G401.6 (cell line): ENCODE measurements around the gene PRODH2.
"Not testable (repeated sequence)": the region's sequence is repeated elsewhere in the genome, so short reads cannot be mapped to it uniquely, and the experiment has no call there.

Experiments
- FAIRE-seq: peaks from 2 replicates; lab custom pipeline; 2012; peaks lifted over from hg19 to GRCh38; lab: Jason Lieb, UNC

Gene PRODH2

DNA sequence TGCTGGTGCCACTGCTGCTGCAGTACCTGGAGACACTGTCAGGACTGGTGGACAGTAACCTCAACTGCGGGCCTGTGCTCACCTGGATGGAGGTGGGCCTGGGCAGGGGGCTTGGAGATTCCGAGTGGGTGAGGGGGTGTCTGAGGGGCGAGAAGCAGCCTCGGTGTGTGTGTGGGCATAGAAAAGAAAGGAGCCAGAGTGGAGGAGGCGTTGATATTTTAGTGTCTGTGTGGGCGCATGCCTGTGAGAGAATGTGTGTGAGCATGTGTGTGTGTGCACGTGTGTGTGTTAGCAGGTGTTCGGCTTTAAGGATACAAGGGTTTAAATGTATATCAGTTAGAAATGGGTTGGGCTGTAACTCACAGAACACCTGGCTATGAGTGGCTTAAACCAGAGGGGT, 33.6 kb downstream of the PRODH2 start:
- no peak for FAIRE-seq

DNA sequence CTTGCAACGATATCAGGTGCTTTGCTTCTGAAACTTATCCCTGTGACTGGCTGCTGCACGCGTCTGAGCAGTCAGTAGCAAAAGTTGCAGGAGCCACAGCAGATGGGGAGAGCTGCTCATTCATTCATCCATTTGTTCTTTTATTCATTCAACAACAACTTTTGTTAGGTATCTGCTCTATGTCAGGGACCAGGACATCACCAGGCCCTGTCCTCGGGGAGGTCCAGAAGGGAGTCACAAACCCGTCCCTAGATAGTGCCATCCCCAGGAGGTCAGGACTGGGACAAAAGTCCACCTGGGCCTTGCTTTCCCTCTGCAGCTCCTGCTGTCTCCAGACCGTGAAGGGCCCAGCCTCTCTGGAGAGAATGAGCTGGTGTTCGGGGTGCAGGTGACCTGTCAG, 34.7 kb downstream of the PRODH2 start:
- FAIRE-seq = no peak

DNA sequence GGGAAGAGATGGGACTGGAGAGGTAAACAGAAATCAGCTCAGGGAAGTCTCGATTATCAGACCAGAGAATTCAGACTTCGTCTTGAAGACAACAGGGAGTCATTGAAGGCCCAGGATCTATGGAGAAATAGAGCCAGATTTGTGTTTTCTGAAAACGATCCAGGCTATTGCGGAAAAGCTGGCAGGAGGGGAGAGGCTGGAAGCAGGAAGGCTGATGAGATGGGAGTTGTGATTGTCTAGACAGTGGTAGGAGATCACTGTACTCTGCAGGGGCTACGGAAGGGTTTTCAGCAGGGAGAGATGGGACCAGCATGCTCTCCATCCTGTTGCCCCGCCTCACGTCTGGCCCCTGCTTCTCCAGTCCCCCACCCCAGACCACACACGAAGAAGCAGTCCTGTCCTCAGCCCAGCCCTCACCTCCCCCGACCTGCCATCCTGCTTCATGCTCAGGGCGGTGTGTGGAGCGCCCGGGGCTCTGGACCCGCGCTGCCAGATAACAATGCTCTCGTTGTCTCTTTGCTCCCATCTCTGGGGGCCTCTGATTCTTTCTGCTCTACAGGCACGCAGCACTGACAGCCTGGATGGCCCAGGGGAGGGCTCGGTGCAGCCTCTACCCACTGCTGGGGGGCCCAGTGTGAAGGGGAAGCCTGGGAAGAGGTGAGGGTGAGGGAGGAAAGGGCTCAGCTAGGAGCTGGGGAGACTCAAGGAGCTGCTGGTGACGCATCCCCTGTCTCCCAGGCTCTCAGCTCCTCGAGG, 35.4 kb downstream of the PRODH2 start:
- FAIRE-seq = no peak

DNA sequence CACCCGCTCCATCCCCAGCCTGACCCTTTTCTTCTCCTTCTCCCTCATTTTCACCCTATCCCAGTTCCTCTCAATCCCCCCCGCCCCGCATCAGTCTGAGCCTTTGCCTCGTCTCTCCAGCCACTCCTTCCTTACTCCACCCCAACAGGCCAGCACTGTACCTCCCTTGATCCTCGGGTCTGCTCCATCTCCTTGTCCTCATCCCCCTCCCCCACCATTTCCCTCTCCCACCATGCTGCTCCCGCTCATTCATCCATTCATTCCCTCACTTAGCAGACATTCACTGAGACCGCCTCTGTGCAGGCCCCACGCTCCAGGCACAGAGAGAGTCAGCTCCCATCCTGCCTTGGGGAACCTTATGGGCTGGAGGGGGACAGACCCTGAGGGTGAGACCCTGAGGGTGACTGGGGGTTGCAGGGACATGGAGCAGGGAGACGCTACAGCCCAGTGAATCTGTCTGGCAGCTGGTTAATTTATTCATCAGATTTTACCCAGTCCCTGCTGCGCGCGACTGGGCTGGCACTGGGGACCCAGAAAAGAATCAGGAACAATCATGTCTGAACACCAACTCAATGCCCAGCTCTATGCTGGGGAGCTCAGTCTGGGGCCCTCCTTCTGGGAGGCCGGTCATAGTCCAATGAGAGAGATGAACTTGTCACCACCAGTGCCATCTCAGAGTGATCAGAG, 36.4 kb downstream of the PRODH2 start:
- no peak for FAIRE-seq

DNA sequence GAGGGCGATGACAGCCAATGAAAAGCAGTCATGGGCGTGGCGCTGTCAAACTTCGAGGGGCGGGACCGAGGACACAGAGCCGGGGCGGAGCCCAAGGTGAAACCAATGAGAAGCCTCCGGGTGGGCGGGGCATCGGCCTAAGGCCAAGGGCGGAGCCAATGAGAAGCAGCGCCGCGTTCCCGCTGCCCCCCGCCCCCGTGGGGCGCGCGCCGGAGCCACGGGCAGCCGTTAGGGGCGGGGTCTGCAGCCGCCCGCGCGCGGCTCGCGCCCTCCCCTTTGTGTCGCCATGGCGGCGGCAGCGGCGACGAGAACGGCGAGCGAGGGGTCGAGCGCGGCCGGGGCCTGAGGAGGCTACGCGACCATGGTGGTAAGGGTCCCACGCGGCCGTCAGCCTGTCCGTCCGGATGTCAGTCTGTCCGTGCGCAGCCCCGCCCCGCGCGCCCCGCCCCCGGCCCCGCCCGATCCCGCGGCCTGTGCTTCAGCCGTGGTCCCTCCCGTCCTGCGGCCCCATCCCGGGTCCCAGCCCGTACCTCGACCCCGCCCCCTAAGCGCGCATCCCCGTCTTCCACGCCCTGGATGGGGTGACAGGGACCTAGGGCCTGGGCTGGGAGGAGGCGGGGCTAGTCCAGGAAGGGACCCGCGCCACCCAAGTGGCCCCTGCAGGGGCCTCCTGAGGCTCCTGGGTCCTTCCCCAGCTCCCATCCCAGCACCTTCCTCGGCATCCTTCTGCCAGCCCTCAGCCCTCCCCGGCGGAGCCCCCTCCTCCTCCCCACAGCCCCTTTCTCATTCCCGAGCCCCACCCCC, 37.1 kb downstream of the PRODH2 start, which contains the start of gene ARHGAP33:
Gene ARHGAP33 (plus strand): TSS at position 267 of the 804 bp plus-strand sequence. CDS start 95 bp downstream, at position 362.
- FAIRE-seq = peak; percentile 96

DNA sequence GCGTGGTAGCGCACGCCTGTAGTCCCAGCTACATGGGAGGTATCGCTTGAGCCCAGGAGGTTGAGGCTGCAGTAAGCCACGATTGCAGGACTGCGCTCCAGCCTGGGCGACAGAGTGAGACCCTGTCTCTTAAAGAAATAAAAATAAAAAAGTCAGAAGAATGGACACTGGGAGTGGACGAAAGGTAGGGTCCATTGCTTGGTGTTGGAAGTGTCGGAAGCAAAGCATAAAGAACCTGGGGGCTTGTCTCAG, 37.7 kb downstream of the PRODH2 start:
- FAIRE-seq = no peak

DNA sequence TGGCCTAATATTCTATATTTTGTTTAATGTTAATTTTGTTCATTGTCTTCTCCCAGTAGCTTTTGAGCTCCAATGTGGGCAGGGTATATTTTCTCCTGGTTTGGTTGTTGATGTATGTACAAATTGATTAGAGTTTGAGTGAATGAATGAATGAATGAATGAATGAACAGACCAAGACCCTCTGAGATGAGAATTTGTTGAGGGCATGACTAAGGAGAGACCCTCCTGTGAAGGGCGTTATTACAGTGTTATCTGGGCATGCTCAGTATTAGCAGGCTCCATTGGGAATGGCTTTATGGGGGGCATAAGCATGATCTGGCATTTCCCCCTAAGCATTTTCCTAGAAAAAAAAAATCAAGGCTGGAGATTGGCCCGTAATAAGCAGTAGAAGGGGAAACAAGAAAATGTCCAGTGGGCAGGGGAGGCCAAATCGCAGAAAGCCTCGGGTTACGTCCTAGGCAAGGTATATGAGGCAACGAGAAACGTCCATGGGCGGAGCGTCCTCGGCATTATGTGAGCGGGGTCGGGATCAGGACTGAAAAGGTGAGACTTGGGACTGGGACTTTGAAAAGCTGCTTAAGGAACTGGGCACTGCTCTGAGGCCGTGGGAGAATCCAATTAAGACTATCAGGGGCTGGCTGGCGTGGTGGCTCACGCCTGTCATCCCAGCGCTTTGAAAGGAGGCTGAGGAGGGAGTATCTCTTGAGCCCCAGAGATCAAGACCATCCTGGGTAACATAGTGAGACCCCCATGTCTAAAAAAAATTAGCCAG, 38.2 kb downstream of the PRODH2 start:
- FAIRE-seq = no peak

DNA sequence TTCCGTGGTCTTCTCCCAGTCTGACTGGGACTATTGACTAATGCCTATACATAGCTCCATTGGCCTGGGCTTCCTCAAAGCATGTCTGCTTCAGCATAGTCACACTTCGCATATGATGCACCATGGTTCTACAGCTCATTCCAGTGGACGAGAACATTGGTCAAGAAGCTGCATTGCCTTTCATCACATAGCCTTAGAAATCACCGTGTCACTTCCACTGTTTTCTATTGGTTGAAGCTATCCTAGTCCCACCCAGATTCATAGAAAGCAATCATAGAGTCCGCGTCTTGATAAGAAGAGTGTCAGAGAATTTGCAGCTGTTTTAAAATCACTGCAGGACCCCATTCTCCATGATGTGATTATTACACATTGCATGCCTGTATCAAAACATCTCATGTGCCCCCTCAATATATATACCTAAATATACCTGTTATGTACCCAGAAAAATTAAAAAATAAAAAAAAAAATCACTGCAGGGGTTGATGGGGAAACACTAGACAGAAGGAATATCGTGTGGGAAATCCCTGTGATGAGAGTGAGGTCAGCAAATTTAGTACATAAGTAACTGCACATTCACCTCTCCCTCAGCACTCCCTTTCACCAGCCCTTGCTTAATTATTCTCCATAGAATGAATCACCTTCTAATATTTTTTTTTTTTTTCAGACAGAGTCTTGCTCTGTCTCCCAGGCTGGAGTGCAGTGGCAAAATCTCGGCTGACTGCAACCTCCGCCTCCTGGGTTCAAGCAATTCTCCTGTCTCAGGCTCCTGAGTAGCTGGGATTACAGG, 39.4 kb downstream of the PRODH2 start:
- FAIRE-seq = no peak

DNA sequence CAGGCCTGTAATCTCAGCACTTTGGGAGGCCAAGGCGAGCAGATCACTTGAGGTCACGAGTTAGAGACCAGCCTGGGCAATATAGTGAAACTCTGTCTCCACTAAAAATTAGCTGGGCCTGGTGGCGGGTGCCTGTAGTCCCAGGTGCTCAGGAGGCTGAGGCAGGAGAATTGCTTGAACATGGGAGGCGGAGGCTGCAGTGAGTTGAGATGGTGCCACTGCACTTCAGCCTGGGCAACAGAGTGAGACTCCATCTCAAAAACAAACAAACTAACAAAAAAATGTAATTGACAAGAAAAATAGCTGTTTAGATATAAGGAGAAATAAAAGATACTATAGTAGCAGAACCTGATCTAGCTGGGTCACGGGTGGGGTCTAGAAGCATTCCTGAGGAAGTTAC, 40.3 kb downstream of the PRODH2 start:
- not testable (repeated sequence) for FAIRE-seq

DNA sequence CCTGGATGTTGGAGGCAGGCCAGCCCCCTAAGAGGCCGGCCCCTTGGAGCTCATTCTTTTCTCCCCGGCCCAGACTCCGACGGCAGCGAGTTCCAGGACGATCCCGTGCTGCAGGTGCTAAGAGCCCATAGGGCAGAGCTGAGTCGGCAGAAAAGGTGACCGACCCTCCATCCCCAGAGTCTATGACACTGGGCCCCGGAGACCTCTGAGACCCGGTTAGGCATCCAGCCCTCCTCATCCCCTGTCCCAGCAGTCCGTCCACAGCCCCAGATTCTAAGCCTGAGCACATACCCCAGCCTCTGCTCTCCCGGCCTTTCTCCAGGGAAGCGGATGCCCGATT, 44.6 kb downstream of the PRODH2 start:
- FAIRE-seq = no peak

DNA sequence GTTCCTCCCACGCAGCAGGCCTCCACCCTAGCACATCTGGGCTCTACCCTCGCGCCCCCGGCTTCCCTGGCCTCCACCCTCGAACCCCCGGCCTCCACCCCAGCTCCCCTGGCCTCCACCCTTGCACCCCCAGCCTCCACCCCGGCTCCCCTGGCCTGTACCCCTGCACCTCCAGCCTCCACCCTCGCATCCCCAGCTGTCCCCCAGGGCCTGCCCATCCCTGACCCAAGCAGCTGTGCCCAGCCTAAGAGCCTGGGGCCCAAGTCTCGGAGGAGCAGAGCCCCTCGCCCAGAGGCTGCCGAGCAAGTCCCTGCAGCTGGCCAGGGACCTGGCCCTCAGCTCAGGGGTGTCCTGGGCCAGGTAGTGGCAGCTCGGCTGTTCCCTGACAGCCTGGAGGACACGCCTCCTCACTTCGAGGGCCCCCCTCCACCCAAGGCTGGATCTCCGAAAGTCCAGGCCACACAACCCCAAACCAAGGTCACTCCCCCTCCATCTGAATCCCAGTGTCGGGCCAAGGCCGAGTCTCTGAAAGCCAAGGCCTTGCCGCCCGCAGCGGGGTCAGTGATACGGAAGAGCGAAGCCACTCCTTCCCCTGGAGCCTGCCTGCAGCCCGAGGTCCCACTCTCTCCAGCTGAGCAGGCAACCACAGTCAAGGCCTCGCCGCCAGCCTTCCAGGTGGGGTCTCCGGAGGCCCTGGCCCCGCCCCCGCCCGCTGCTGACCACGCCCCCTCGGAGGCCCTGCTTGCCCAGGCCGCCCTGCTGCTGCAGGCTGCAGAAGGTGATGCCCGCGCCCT, 45.2 kb downstream of the PRODH2 start:
- no peak for FAIRE-seq

DNA sequence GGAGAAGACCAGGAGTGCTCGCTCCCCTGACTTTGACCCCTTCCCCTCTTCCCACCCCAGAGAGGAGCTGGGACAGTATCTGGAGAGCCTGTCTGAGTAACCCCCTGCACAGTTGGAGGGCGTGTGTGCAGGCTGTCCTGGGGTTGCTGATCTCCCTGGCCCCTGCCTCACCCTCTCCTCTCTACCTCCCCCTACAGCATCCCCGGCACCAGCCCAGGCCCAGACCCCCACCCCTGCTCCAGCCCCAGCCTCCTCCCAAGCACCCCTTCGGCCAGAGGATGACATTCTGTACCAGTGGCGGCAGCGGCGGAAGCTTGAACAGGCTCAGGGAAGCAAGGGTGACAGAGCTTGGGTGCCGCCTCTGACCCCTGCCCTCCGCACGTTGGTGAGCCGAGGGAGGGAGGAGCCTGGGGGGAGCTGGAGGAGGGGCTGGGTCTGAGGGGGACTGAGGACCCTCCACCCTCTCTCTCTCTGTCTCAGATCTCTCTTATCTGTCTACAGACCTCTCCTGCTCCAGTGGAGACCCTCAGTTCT, 46.0 kb downstream of the PRODH2 start:
- FAIRE-seq = no peak

DNA sequence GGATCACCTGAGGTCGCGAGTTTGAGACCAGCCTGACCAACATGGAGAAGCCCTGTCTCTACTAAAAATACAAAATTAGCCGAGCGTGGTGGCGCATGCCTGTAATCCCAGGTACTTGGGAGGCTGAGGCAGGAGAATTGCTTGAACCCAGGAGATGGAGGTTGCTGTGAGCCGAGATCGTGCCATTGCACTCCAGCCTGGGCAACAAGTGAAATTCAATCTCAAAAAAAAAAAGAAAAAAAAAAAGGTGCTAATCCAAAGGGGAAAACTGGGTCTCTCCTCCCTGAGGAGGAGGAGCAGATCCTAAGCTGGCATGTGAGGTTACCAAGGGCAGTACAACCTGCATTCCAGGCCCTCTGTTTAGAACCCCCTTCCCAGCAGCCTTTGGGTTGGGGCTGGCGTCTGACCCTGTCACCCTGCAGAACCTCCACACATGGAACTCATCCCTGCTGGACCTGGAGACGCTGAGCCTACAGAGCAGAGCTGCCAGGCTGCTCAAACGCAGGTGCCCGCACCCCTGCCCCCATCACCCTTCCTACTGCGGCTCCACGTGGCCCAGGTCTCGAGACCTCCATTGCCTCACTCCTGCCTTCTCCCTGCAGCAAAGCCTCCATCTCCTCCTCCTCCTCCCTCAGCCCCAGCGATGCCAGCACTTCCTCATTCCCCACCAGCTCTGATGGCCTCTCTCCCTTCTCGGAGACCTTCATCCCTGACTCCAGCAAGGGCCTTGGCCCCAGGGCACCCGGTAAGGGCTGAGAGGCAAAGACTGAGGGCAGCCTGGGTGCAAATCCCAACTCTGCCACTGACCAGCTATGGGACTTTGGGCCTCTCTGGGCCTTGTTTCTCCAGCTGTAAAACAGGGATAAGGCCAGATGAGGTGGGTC, 48.0 kb downstream of the PRODH2 start:
- FAIRE-seq = no peak

DNA sequence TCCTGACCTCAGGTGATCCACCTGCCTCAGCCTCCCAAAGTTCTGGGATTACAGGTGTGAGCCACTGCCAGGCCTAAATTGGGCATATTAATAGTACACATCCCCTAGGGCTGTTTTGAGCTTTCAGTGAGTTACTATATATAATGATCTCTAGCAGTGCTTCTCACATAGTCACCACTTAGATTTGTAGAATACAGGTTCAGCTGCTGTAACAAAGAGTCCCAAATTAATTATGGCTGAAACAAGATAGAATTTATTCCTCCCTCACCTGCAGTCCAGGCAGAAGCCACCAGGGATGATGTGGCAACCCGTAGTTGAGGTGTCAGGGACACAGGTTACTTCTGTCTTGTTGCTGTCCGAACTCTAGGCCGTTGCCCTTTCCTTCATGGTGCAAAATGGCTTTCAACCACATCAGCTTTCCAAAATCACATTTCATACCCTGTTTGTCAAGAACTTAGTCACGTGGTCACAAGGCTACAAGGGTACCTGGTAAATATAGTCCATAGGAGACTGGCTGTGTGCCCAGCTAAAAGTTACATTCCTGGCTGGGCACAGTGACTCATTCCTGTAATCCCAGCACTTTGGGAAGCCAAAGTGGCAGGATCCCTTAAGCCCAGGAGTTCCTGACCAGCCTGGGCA, 51.8 kb downstream of the PRODH2 start:
- FAIRE-seq = no peak

DNA sequence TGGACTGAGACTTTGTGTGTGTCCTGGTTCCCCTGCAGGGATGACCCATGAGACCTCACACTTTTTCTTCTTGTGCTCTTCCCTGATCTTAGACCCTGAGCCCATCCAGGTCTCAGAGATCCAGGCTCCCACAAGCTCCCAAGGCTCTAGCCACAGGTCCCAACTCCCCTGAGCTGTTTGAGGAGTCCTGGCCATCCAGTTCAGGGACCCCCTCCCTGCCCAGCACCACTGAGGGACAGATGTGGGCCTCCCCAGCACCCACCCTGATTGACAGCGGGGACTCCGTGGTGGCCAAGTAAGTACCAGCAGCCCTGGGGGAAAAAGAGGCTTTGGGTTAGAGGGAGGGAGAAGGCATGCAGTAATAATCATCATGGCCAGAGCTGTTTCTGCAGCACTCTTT, 52.9 kb downstream of the PRODH2 start:
- no peak for FAIRE-seq

DNA sequence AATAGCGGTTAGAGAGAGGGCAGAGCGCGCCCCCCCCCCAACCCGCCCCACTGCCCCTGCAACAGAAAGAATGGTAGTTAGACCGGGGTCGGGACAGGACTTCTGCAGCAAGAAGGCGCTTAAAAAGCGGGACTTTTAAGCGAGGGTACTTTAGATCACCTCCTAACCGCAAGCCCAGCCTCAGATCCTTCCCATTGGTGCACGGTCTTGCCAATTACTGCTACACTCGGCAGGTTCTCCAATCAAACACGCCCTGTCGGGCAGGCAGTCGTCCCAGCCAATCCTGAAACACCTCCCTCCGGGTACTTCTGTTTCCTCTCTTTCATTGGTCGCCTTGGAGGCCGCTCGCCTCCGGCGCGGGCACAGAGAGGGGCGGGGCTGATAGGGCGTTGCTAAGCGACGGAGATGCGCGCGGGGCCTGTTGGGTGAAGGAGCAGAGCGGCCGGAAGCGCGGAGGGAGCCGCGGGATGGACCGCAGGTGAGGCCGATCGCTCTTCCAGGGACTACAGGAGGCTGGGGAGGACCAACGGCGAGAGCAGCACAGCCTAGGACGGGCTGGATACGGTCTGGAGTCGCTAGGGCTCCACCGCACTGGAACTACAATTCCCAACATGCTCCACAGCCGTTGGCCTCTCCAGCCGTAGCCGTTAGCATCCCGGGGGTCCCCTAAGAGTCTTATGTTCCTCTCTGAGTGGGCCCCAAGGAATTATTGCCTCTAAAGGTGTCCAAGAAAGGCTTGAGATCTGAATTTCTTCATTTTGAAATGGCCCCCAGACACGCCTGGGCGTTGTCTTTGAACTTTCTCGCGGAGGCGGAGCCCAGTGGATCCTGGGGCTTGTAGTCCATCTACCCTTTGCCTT, 54.7 kb downstream of the PRODH2 start, which contains the start of gene PROSER3:
Gene PROSER3 (plus strand): TSS at position 428 of the 860 bp plus-strand sequence. CDS start 40 bp downstream, at position 468.
- peak; percentile 99 for FAIRE-seq

DNA sequence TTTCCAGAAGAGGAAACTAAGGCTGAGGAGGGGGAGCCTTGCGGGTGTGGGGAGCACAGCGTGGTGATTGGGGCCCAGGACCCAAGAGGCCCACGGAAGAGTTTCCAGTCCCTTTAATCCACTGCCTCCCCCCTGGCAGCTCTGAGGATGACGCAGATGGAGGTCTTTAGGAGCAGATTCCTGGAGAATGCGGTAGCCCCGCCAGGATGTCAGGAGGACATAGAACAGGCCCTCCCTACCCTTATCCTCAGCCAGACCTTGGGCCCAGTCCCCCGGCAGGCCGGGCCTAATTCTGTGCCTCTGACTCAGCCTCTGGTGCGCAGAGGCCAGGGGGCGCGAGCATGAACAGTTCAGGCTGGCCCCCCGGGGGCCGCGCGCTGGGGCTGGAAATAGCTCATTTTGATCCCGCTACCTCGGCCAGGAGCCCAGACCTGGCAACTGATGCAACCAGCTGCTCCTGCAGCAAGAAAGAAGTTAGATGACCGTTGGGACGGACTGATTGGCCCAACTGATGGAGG, 55.4 kb downstream of the PRODH2 start:
- peak; percentile 15 for FAIRE-seq
